Karpas-422 (cell line): ENCODE measurements around the gene UST. TPM values are rescaled to one million over a fixed set of nuclear protein-coding genes. Genes with fewer than 3 reads are reported as not detected.

Experiments used
- DNase-seq: peaks from one replicate; pipeline ENCODE4 v3.0.0-alpha.2; 2015
- H2AFZ ChIP-seq: fragments of 200-600 bp; sonication (generic); 2 replicates; pipeline ENCODE4 v1.6.1; 2014; ENCODE audit warnings: antibody characterized with exemption, low read length, mixed read lengths
- H3K27ac ChIP-seq: fragments of 200-600 bp; sonication (generic); 2 replicates; pipeline ENCODE4 v1.5.1; 2014; ENCODE audit warnings: mild to moderate bottlenecking, low read length, moderate library complexity
- H3K27me3 ChIP-seq: fragments of 200-600 bp; sonication (generic); 2 replicates; pipeline ENCODE4 v1.6.1; 2014; ENCODE audit warnings: low read length, mixed read lengths
- H3K36me3 ChIP-seq: fragments of 200-600 bp; sonication (generic); 2 replicates; pipeline ENCODE4 v1.6.1; 2014; ENCODE audit warnings: low read length, mixed read lengths; ENCODE audit not compliant: insufficient read depth
- H3K4me1 ChIP-seq: fragments of 200-600 bp; sonication (generic); 2 replicates; pipeline ENCODE4 v1.6.1; 2014; ENCODE audit warnings: mild to moderate bottlenecking, low read length, mixed read lengths
- H3K4me2 ChIP-seq: fragments of 200-600 bp; sonication (generic); 2 replicates; pipeline ENCODE4 v1.6.1; 2014; ENCODE audit warnings: low read length, low read depth, mild to moderate bottlenecking; ENCODE audit not compliant: poor library complexity, severe bottlenecking
- H3K4me3 ChIP-seq: fragments of 200-600 bp; sonication (generic); 2 replicates; pipeline ENCODE4 v1.5.1; 2014; ENCODE audit warnings: mild to moderate bottlenecking, antibody characterized with exemption, low read length, mixed read lengths
- H3K79me2 ChIP-seq: fragments of 200-600 bp; sonication (generic); 2 replicates; pipeline ENCODE4 v1.6.1; 2014; ENCODE audit warnings: mild to moderate bottlenecking, low read length, mixed read lengths
- H3K9ac ChIP-seq: fragments of 200-600 bp; sonication (generic); 2 replicates; pipeline ENCODE4 v1.6.0; 2014; ENCODE audit warnings: low read length
- H3K9me2 ChIP-seq: fragments of 200-600 bp; sonication (generic), shearing (Covaris generic); replicated peaks from 2 replicates; pipeline ENCODE4 v1.6.0; 2014; ENCODE audit warnings: mild to moderate bottlenecking, low read length, moderate library complexity; ENCODE audit not compliant: insufficient read depth
- H3K9me3 ChIP-seq: fragments of 300-700, 200-600 bp; sonication (generic); 2 replicates; pipeline ENCODE4 v1.6.1; 2014; ENCODE audit warnings: low read length, mixed read lengths
- H4K20me1 ChIP-seq: fragments of 200-600 bp; sonication (generic); 2 replicates; pipeline ENCODE4 v1.6.1; 2014; ENCODE audit warnings: mild to moderate bottlenecking, antibody characterized with exemption, low read length, low read depth; ENCODE audit not compliant: insufficient read depth
- total RNA-seq: library from RNA; depleted of rRNA; stranded (reverse); fragments of >200 nt; shearing (Covaris generic); gene quantifications from 2 replicates; pipeline ENCODE4 v1.2.3, GENCODE V29; 2014; ENCODE audit warnings: low replicate concordance

UST gene
- total RNA-seq, 1 experiment from 2014 or later, result 0.15 TPM

GRCh38 chr6:149108038-149108748 is 361.4 kb downstream of the UST start:
- Histone ChIP-seq H3K36me3 (no peaks in the 10 kb centered on the region), H3K9me2 (no peaks in the 10 kb centered on the region), H3K27ac (no peak overlapping the region), H3K9me3 (no peaks in the 10 kb centered on the region), H3K9ac (no peak overlapping the region), H3K27me3 (peaks cover 3% of the 10 kb centered on the region; the same call in 1 of the 2 replicates), H2AFZ (no peak overlapping the region), H3K4me3 (no peak overlapping the region), H3K79me2 (no peaks in the 10 kb centered on the region), H3K4me1 (peaks cover 10% of the 10 kb centered on the region), H3K4me2 (no peak overlapping the region), H4K20me1 (no peaks in the 10 kb centered on the region)
- DNase-seq, result no peak

- no peak overlapping the region for H3K9ac ChIP-seq
- H3K4me2 ChIP-seq, result no peak overlapping the region
- H3K4me3 ChIP-seq, result no peak overlapping the region
- peaks cover 10% of the 10 kb centered on the region for H3K4me1 ChIP-seq
- no peaks in the 10 kb centered on the region for H3K36me3 ChIP-seq
- H4K20me1 ChIP-seq, result no peaks in the 10 kb centered on the region
- H3K9me2 ChIP-seq, result no peaks in the 10 kb centered on the region
- no peaks in the 10 kb centered on the region for H3K9me3 ChIP-seq
- no peaks in the 10 kb centered on the region for H3K79me2 ChIP-seq
- H3K27ac ChIP-seq, result no peak overlapping the region
- H2AFZ ChIP-seq, result no peak overlapping the region
- no peak for DNase-seq
- peaks cover 3% of the 10 kb centered on the region; the same call in 1 of the 2 replicates for H3K27me3 ChIP-seq
Measured at GRCh38 chr6:149108749-149109100, 361.9 kb downstream of the UST start.

GRCh38 chr6:149109397-149110070 is 362.7 kb downstream of the UST start:
- H3K9me2 ChIP-seq, result no peaks in the 10 kb centered on the region
- peaks cover 10% of the 10 kb centered on the region for H3K4me1 ChIP-seq
- no peak overlapping the region for H3K9ac ChIP-seq
- DNase-seq, result no peak
- H3K36me3 ChIP-seq, result no peaks in the 10 kb centered on the region
- peaks cover 3% of the 10 kb centered on the region; the same call in 1 of the 2 replicates for H3K27me3 ChIP-seq
- H3K4me2 ChIP-seq, result no peak overlapping the region
- no peak overlapping the region for H3K4me3 ChIP-seq
- H3K79me2 ChIP-seq, result no peaks in the 10 kb centered on the region
- no peaks in the 10 kb centered on the region for H3K9me3 ChIP-seq
- H2AFZ ChIP-seq, result no peak overlapping the region
- H3K27ac ChIP-seq, result no peak overlapping the region
- no peaks in the 10 kb centered on the region for H4K20me1 ChIP-seq

GRCh38 chr6:149111556-149112115 is 364.8 kb downstream of the UST start:
- Histone ChIP-seq H3K9ac (no peak overlapping the region), H3K36me3 (no peaks in the 10 kb centered on the region), H3K4me3 (no peak overlapping the region), H4K20me1 (no peaks in the 10 kb centered on the region), H3K9me2 (no peaks in the 10 kb centered on the region), H3K9me3 (no peaks in the 10 kb centered on the region), H3K27ac (no peak overlapping the region), H3K27me3 (no peaks in the 10 kb centered on the region), H3K4me1 (peaks cover 10% of the 10 kb centered on the region), H2AFZ (no peak overlapping the region), H3K79me2 (no peaks in the 10 kb centered on the region), H3K4me2 (no peak overlapping the region)
- no peak for DNase-seq

GRCh38 chr6:149112976-149113375 is 366.1 kb downstream of the UST start:
- H3K27ac ChIP-seq, result no peak overlapping the region
- H3K36me3 ChIP-seq, result no peaks in the 10 kb centered on the region
- H3K79me2 ChIP-seq, result no peaks in the 10 kb centered on the region
- no peak for DNase-seq
- no peaks in the 10 kb centered on the region for H4K20me1 ChIP-seq
- H3K4me1 ChIP-seq, result peaks cover 10% of the 10 kb centered on the region
- H3K9ac ChIP-seq, result no peak overlapping the region
- no peaks in the 10 kb centered on the region for H3K9me2 ChIP-seq
- H3K4me2 ChIP-seq, result no peak overlapping the region
- no peak overlapping the region for H2AFZ ChIP-seq
- H3K27me3 ChIP-seq, result no peaks in the 10 kb centered on the region
- no peak overlapping the region for H3K4me3 ChIP-seq
- H3K9me3 ChIP-seq, result no peaks in the 10 kb centered on the region

GRCh38 chr6:149114167-149114566 is 367.3 kb downstream of the UST start:
- H3K9me3 ChIP-seq, result no peaks in the 10 kb centered on the region
- no peak overlapping the region for H2AFZ ChIP-seq
- H3K27ac ChIP-seq, result no peak overlapping the region
- H3K9me2 ChIP-seq, result no peaks in the 10 kb centered on the region
- no peaks in the 10 kb centered on the region for H4K20me1 ChIP-seq
- H3K4me3 ChIP-seq, result no peak overlapping the region
- H3K4me2 ChIP-seq, result no peak overlapping the region
- no peaks in the 10 kb centered on the region for H3K27me3 ChIP-seq
- H3K36me3 ChIP-seq, result no peaks in the 10 kb centered on the region
- no peaks in the 10 kb centered on the region for H3K79me2 ChIP-seq
- DNase-seq, result no peak
- H3K9ac ChIP-seq, result no peak overlapping the region
- peaks cover 10% of the 10 kb centered on the region for H3K4me1 ChIP-seq

- no peak overlapping the region for H3K4me3 ChIP-seq
- no peaks in the 10 kb centered on the region for H3K79me2 ChIP-seq
- no peak overlapping the region for H3K9ac ChIP-seq
- no peaks in the 10 kb centered on the region for H3K4me1 ChIP-seq
- no peak for DNase-seq
- no peaks in the 10 kb centered on the region for H3K36me3 ChIP-seq
- H3K4me2 ChIP-seq, result no peak overlapping the region
- H3K9me3 ChIP-seq, result no peaks in the 10 kb centered on the region
- no peaks in the 10 kb centered on the region for H3K9me2 ChIP-seq
- H3K27ac ChIP-seq, result no peak overlapping the region
- no peaks in the 10 kb centered on the region for H3K27me3 ChIP-seq
- no peak overlapping the region for H2AFZ ChIP-seq
- no peaks in the 10 kb centered on the region for H4K20me1 ChIP-seq
Measured at GRCh38 chr6:149118737-149119653, 372.2 kb downstream of the UST start.
